ENCODE results near the gene PAX7.

PAX7 gene

DNA sequence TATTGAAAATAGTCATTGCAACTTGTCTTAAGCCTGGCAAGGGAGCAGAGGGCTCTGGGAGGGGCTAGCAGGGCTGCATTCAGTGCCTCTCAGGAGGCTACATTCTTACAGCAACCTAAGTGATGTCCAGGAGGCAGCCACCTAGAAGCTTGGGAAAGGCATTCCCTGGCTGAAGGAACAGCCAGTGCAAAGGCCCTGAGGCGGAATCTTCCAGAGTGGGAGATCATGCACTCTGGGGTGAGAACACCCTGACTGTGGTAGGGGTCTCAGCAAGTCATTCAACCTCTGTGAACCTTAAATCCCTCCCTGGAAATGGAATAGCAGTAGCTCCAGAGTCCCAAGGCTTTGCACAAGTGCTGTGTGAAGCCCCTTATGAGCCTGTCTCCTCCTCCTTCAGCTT, 144.7 kb downstream of the PAX7 start:
- Histone ChIP-seq H3K4me2 (ENCODE audit: low read length) (no peak overlapping the region), H3K4me1 (ENCODE audit: low read length) (no peaks in the 10 kb centered on the region), H3K9me3 (ENCODE audit: insufficient read depth, low read length) (no peaks in the 10 kb centered on the region), H3K4me3 (ENCODE audit: low read length) (no peak overlapping the region), H3K27me3 (ENCODE audit: low read depth, low read length) (0 out of 2 replicates have a peak, but pooled peaks cover 8% of the 10 kb centered on the region), H3K9ac (ENCODE audit: low read length) (no peak overlapping the region), H2AFZ (ENCODE audit: low read depth, low read length) (no peak overlapping the region), H3K79me2 (ENCODE audit: low read length) (no peaks in the 10 kb centered on the region), H3K27ac (ENCODE audit: low read length) (no peak overlapping the region), H4K20me1 (ENCODE audit: insufficient read depth, low read length) (no peaks in the 10 kb centered on the region), H3K36me3 (replicated peaks; ENCODE audit: low read depth, low read length) (no peaks in the 10 kb centered on the region)
- no peak for TF ChIP-seq EZH2phosphoT487 (IDR thresholded peaks at IDR 0.05; ENCODE audit: low read depth)
- TF ChIP-seq, protein P1, sequence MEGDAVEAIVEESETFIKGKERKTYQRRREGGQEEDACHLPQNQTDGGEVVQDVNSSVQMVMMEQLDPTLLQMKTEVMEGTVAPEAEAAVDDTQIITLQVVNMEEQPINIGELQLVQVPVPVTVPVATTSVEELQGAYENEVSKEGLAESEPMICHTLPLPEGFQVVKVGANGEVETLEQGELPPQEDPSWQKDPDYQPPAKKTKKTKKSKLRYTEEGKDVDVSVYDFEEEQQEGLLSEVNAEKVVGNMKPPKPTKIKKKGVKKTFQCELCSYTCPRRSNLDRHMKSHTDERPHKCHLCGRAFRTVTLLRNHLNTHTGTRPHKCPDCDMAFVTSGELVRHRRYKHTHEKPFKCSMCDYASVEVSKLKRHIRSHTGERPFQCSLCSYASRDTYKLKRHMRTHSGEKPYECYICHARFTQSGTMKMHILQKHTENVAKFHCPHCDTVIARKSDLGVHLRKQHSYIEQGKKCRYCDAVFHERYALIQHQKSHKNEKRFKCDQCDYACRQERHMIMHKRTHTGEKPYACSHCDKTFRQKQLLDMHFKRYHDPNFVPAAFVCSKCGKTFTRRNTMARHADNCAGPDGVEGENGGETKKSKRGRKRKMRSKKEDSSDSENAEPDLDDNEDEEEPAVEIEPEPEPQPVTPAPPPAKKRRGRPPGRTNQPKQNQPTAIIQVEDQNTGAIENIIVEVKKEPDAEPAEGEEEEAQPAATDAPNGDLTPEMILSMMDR (IDR thresholded peaks at IDR 0.05; ENCODE audit: low read depth, low read length) = no peak

- Histone ChIP-seq H3K4me3 (ENCODE audit: low read length) (no peak overlapping the region), H3K4me2 (ENCODE audit: low read length) (no peak overlapping the region), H3K4me1 (ENCODE audit: low read length) (no peaks in the 10 kb centered on the region), H3K27ac (ENCODE audit: low read length) (no peak overlapping the region), H3K27me3 (ENCODE audit: low read depth, low read length) (0 out of 2 replicates have a peak, but pooled peaks cover 8% of the 10 kb centered on the region), H4K20me1 (ENCODE audit: insufficient read depth, low read length) (no peaks in the 10 kb centered on the region), H3K36me3 (replicated peaks; ENCODE audit: low read depth, low read length) (no peaks in the 10 kb centered on the region), H3K9me3 (ENCODE audit: insufficient read depth, low read length) (no peaks in the 10 kb centered on the region), H2AFZ (ENCODE audit: low read depth, low read length) (no peak overlapping the region), H3K9ac (ENCODE audit: low read length) (no peak overlapping the region), H3K79me2 (ENCODE audit: low read length) (no peaks in the 10 kb centered on the region)
- TF ChIP-seq, protein P1 (IDR thresholded peaks at IDR 0.05; ENCODE audit: low read depth, low read length) = no peak
- no peak for TF ChIP-seq EZH2phosphoT487 (IDR thresholded peaks at IDR 0.05; ENCODE audit: low read depth)
These were observed 146.1 kb downstream of the PAX7 start for GRCh38 chr1:18776777-18777176.

GRCh38 chr1:18778437-18778836, 147.8 kb downstream of the PAX7 start:
- H3K36me3 ChIP-seq (replicated peaks; ENCODE audit: low read depth, low read length) = no peaks in the 10 kb centered on the region
- no peak overlapping the region for H3K27ac ChIP-seq (ENCODE audit: low read length)
- H3K79me2 ChIP-seq (ENCODE audit: low read length) = no peaks in the 10 kb centered on the region
- no peak for TF ChIP-seq EZH2phosphoT487 (IDR thresholded peaks at IDR 0.05; ENCODE audit: low read depth)
- TF ChIP-seq, protein P1 (IDR thresholded peaks at IDR 0.05; ENCODE audit: low read depth, low read length) = no peak
- no peaks in the 10 kb centered on the region for H3K27me3 ChIP-seq (ENCODE audit: low read depth, low read length)
- no peak overlapping the region for H2AFZ ChIP-seq (ENCODE audit: low read depth, low read length)
- H3K9me3 ChIP-seq (ENCODE audit: insufficient read depth, low read length) = no peaks in the 10 kb centered on the region
- H3K4me2 ChIP-seq (ENCODE audit: low read length) = no peak overlapping the region
- no peak overlapping the region for H3K9ac ChIP-seq (ENCODE audit: low read length)
- H3K4me1 ChIP-seq (ENCODE audit: low read length) = no peaks in the 10 kb centered on the region
- H4K20me1 ChIP-seq (ENCODE audit: insufficient read depth, low read length) = no peaks in the 10 kb centered on the region
- H3K4me3 ChIP-seq (ENCODE audit: low read length) = no peak overlapping the region

DNA sequence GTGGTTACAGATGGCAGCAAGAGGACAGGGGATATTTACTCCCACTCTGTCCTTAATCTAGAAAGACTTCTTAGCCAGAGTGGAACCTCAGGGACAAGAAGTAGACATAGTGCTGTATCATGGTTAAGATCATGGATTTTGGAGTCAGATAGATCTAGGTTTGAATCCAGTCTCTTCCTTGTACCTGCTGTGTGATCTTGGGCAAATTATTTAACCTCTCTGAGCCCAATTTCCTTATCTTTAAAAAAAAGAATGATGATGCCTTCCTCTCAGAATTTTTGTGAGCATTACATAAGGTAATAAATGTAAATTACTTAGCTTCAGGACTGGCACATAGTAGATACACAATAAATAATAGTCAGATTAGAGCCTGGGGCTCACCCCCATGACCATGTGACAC, 150.4 kb downstream of the PAX7 start:
- no peaks in the 10 kb centered on the region for H3K79me2 ChIP-seq (ENCODE audit: low read length)
- TF ChIP-seq, protein P1 (IDR thresholded peaks at IDR 0.05; ENCODE audit: low read depth, low read length) = no peak
- no peak for TF ChIP-seq EZH2phosphoT487 (IDR thresholded peaks at IDR 0.05; ENCODE audit: low read depth)
- H3K4me1 ChIP-seq (ENCODE audit: low read length) = no peaks in the 10 kb centered on the region
- H3K27me3 ChIP-seq (ENCODE audit: low read depth, low read length) = no peaks in the 10 kb centered on the region
- H3K27ac ChIP-seq (ENCODE audit: low read length) = no peak overlapping the region
- H3K4me2 ChIP-seq (ENCODE audit: low read length) = no peak overlapping the region
- H3K4me3 ChIP-seq (ENCODE audit: low read length) = no peak overlapping the region
- H2AFZ ChIP-seq (ENCODE audit: low read depth, low read length) = no peak overlapping the region
- H4K20me1 ChIP-seq (ENCODE audit: insufficient read depth, low read length) = no peaks in the 10 kb centered on the region
- no peaks in the 10 kb centered on the region for H3K36me3 ChIP-seq (replicated peaks; ENCODE audit: low read depth, low read length)
- H3K9me3 ChIP-seq (ENCODE audit: insufficient read depth, low read length) = no peaks in the 10 kb centered on the region
- H3K9ac ChIP-seq (ENCODE audit: low read length) = no peak overlapping the region
